ENCODE results near the gene VPS37C.

GRCh38 chr11:61189933-61190332 lies 28.7 kb upstream of the VPS37C start:
- TF ChIP-seq POLR2A (IDR thresholded peaks at IDR 0.05) (no peak), POLR2AphosphoS5 (IDR thresholded peaks at IDR 0.05) (no peak)
- TF ChIP-seq, protein P1, sequence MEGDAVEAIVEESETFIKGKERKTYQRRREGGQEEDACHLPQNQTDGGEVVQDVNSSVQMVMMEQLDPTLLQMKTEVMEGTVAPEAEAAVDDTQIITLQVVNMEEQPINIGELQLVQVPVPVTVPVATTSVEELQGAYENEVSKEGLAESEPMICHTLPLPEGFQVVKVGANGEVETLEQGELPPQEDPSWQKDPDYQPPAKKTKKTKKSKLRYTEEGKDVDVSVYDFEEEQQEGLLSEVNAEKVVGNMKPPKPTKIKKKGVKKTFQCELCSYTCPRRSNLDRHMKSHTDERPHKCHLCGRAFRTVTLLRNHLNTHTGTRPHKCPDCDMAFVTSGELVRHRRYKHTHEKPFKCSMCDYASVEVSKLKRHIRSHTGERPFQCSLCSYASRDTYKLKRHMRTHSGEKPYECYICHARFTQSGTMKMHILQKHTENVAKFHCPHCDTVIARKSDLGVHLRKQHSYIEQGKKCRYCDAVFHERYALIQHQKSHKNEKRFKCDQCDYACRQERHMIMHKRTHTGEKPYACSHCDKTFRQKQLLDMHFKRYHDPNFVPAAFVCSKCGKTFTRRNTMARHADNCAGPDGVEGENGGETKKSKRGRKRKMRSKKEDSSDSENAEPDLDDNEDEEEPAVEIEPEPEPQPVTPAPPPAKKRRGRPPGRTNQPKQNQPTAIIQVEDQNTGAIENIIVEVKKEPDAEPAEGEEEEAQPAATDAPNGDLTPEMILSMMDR (IDR thresholded peaks at IDR 0.05) = no peak

All from breast epithelium (tissue), 3 donors.